Mucosa of descending colon (tissue), 3 donors: Measurements from ENCODE around the gene CCRL2. TPM values are rescaled to one million over a fixed set of nuclear protein-coding genes. Genes with fewer than 3 reads are reported as not detected.

Source experiments
- ATAC-seq: fragments of 200-7000 bp; cut with Tn5 transposase; one replicate; pipeline ENCODE4 v1.9.1; 2020; ENCODE audit warnings: mild to moderate bottlenecking, moderate library complexity
- DNase-seq, 3 donors: peaks; one replicate each; pipeline ENCODE4 v3.0.0-alpha.2; 2020
- H3K36me3 ChIP-seq: fragments of 200-600 bp; one replicate; pipeline ENCODE4 v1.8.0; 2021; ENCODE audit warnings: low read depth, mild to moderate bottlenecking
- H3K4me1 ChIP-seq: fragments of 200-600 bp; one replicate; pipeline ENCODE4 v1.8.0; 2021; ENCODE audit warnings: low read depth, mild to moderate bottlenecking
- H3K4me3 ChIP-seq: fragments of 200-600 bp; one replicate; pipeline ENCODE4 v1.8.0; 2021; ENCODE audit warnings: mild to moderate bottlenecking
- H3K9me3 ChIP-seq: fragments of 200-600 bp; one replicate; pipeline ENCODE4 v1.8.0; 2021; ENCODE audit warnings: mild to moderate bottlenecking
- CTCF ChIP-seq: fragments of 200-600 bp; IDR thresholded peaks from one replicate; pipeline ENCODE4 v1.8.0; 2022; ENCODE audit warnings: antibody characterized with exemption, mild to moderate bottlenecking
- intact Hi-C, 2 donors: fragments of 100-400 bp; cut with DNase I in 1 of 2; cut with micrococcal nuclease in 1 of 2; formaldehyde crosslinking; loops; one replicate each; pipeline versions ENCODE4 v1.11.0 to v1.11.1; 2022; cut with DNase I, micrococcal nuclease
- total RNA-seq, 3 donors: library from RNA; stranded (reverse); fragmentation: NEBNext Ultra II Directional in 2 of 3; extraction: Animal tissue kit (Norgen Biotek cat#: 25700) in 2 of 3; gene quantifications; one replicate each; pipeline versions ENCODE4 v1.2.1 to v1.2.4, GENCODE V29; 2021 to 2023
- donor health status: DM: no; HTN: no; CAD: no; lungs with moderate emphysema.
- donor health status: DM: no; HTN: no; CAD: no.
- donor health status: DM: no; HTN: yes; CAD: no.

The CCRL2 gene
- total RNA-seq, 3 donors from 2014 or later: 10.2 to 23.3 (median 15.7) TPM

GRCh38 chr3:46409739-46410489 lies 2.9 kb downstream of the CCRL2 start:
- Histone ChIP-seq H3K4me3 (no peak overlapping the region), H3K4me1 (peaks cover 15% of the 10 kb centered on the region), H3K9me3 (no peaks in the 10 kb centered on the region), H3K36me3 (no peaks in the 10 kb centered on the region)
- no peak for ATAC-seq
- TF ChIP-seq CTCF: no peak
- intact Hi-C loops: no loop called here
- no peak for DNase-seq

GRCh38 chr3:46410669-46411068 lies 3.6 kb downstream of the CCRL2 start:
- Histone ChIP-seq H3K4me1 (peaks cover 11% of the 10 kb centered on the region), H3K36me3 (no peaks in the 10 kb centered on the region), H3K9me3 (no peaks in the 10 kb centered on the region), H3K4me3 (no peak overlapping the region)
- intact Hi-C loops: no loop called here
- TF ChIP-seq CTCF: no peak
- no peak for DNase-seq
- no peak for ATAC-seq

GRCh38 chr3:46411271-46411670 lies 4.2 kb downstream of the CCRL2 start:
- Histone ChIP-seq H3K36me3 (no peaks in the 10 kb centered on the region), H3K4me3 (no peak overlapping the region), H3K4me1 (peaks cover 10% of the 10 kb centered on the region), H3K9me3 (no peaks in the 10 kb centered on the region)
- no peak for TF ChIP-seq CTCF
- no peak for ATAC-seq
- intact Hi-C loops: no loop called here
- DNase-seq: no peak

GRCh38 chr3:46412786-46413298 lies 5.8 kb downstream of the CCRL2 start:
- Histone ChIP-seq H3K9me3 (no peaks in the 10 kb centered on the region), H3K36me3 (no peaks in the 10 kb centered on the region), H3K4me3 (no peak overlapping the region), H3K4me1 (peaks cover 4% of the 10 kb centered on the region)
- ATAC-seq: no peak
- no peak for DNase-seq
- TF ChIP-seq CTCF: no peak
- intact Hi-C loops: no loop called here

GRCh38 chr3:46413951-46414350 lies 6.9 kb downstream of the CCRL2 start:
- no peaks in the 10 kb centered on the region for H3K36me3 ChIP-seq
- no peaks in the 10 kb centered on the region for H3K9me3 ChIP-seq
- peaks cover 4% of the 10 kb centered on the region for H3K4me1 ChIP-seq
- no peak overlapping the region for H3K4me3 ChIP-seq
- no peak for TF ChIP-seq CTCF
- intact Hi-C loops: no loop called here
- DNase-seq: no peak
- ATAC-seq: no peak
